GM12878 (cell line): ENCODE results near the gene TUBB. TPM values are rescaled to one million over a fixed set of nuclear protein-coding genes. Genes with fewer than 3 reads are reported as not detected.
A peak's percentile ranks its signal among the peaks of the same experiment; 100 is the strongest.

ENCODE experiments used
- ATAC-seq: fragments of 200-7000 bp; cut with Tn5 transposase; 3 replicates; pipeline ENCODE4 v1.9.1; 2020; ENCODE audit warnings: mild to moderate bottlenecking, moderate library complexity
- BruUV-seq: library from RNA; stranded (reverse); fragments of 400-500 nt; replicated peaks from 2 replicates; lab custom pipeline; 2021; lab: Mats Ljungman, UMichigan
- CTCF ChIA-PET: fragments of 300-600 bp; sonication (Branson Sonifier 250); formaldehyde crosslinking; extraction: SDS; loops from one replicate; lab custom pipeline; 2021; ENCODE audit warnings: inconsistent platforms; lab: Yijun Ruan, JAX
- POLR2A ChIA-PET: fragments of 350-600 bp; formaldehyde crosslinking; extraction: SDS; loops from one replicate; lab custom pipeline; 2021; ENCODE audit warnings: inconsistent platforms; lab: Charles Lee
- RAD21 ChIA-PET: fragments of 300-600 bp; sonication (Branson Sonifier 250); formaldehyde crosslinking; loops from one replicate; lab custom pipeline; 2023; ENCODE audit warnings: antibody characterized with exemption; ENCODE audit not compliant: unreplicated experiment; lab: Charles Lee
- SMC1A ChIA-PET: fragments of 300-600 bp; sonication (Branson Sonifier 250); formaldehyde crosslinking; loops from one replicate; lab custom pipeline; 2023; ENCODE audit not compliant: unreplicated experiment, uncharacterized antibody; lab: Charles Lee
- DNase-seq: peaks from one replicate; pipeline ENCODE4 v3.0.0-alpha.2; 2011; ENCODE audit warnings: low read depth, low spot score
- FAIRE-seq: peaks from 3 replicates; lab custom pipeline; 2011; peaks lifted over from hg19 to GRCh38; lab: Jason Lieb, UNC
- H2AFZ ChIP-seq: 2 replicates; pipeline ENCODE4 v1.6.0; 2011; ENCODE audit warnings: low read depth, low read length, control low read depth; ENCODE audit not compliant: control insufficient read depth
- H3K27ac ChIP-seq: 2 replicates; pipeline ENCODE4 v1.5.1; 2011; ENCODE audit warnings: control low read depth; ENCODE audit not compliant: control insufficient read depth, insufficient read depth
- H3K27me3 ChIP-seq, 2 experiments: replicated peaks in 1 of 2; 2 replicates each; pipeline versions ENCODE4 v1.6.0 to v1.6.1; 2011; ENCODE audit warnings: low read length in 1 of 2; ENCODE audit not compliant: control insufficient read depth in 2 of 2, insufficient read depth in 2 of 2
- H3K36me3 ChIP-seq, 2 experiments: 2 replicates each; pipeline ENCODE4 v1.5.1; 2011; ENCODE audit warnings: low read length in 1 of 2; ENCODE audit not compliant: control insufficient read depth in 2 of 2, insufficient read depth in 2 of 2
- H3K4me1 ChIP-seq: 2 replicates; pipeline ENCODE4 v1.6.1; 2011; ENCODE audit warnings: mild to moderate bottlenecking, low read length, moderate library complexity, mixed read lengths; ENCODE audit not compliant: control insufficient read depth, insufficient read depth
- H3K4me2 ChIP-seq: 2 replicates; pipeline ENCODE4 v1.6.0; 2011; ENCODE audit warnings: control low read depth; ENCODE audit not compliant: control insufficient read depth, insufficient read depth
- H3K4me3 ChIP-seq: fragments of 200-600 bp; sonication (generic); 2 replicates; pipeline ENCODE4 v1.5.1; 2016
- H3K79me2 ChIP-seq: 2 replicates; pipeline ENCODE4 v1.6.0; 2011; ENCODE audit warnings: low read length; ENCODE audit not compliant: control insufficient read depth, insufficient read depth
- H3K9ac ChIP-seq: 2 replicates; pipeline ENCODE4 v1.8.0; 2011; ENCODE audit warnings: low read length, control low read depth, mixed read lengths; ENCODE audit not compliant: control insufficient read depth, insufficient read depth
- H3K9me3 ChIP-seq: replicated peaks from 3 replicates; pipeline ENCODE4 v1.5.1; 2011; ENCODE audit warnings: mild to moderate bottlenecking, low read length; ENCODE audit not compliant: control insufficient read depth, insufficient read depth
- H4K20me1 ChIP-seq: 2 replicates; pipeline ENCODE4 v1.6.0; 2011; ENCODE audit not compliant: control insufficient read depth, insufficient read depth
- ATF7 ChIP-seq: fragments of 450-650 bp; IDR thresholded peaks from 2 replicates; pipeline ENCODE4 v1.6.1; 2016; ENCODE audit warnings: low read depth, mild to moderate bottlenecking
- GATAD2B ChIP-seq: fragments of 450-650 bp; conservative IDR thresholded peaks from 2 replicates; pipeline ENCODE4 v1.6.1; 2017; ENCODE audit warnings: low read depth, mild to moderate bottlenecking, moderate library complexity
- NR2C1 ChIP-seq: fragments of 450-650 bp; IDR thresholded peaks from 2 replicates; pipeline ENCODE4 v1.6.1; 2017; ENCODE audit warnings: antibody characterized with exemption, mild to moderate bottlenecking, moderate library complexity
- SIN3A ChIP-seq: IDR thresholded peaks from 2 replicates; pipeline ENCODE4 v1.6.1; 2012; ENCODE audit warnings: low read depth, low read length, improper control_type of control experiment
- WGBS: methylation state at CpG from one replicate; pipeline ENCODE4 v1.1.6; 2016; ENCODE audit warnings: low lambda C conversion rate; ENCODE audit not compliant: insufficient replicate concordance, insufficient coverage; ENCODE audit errors: missing lambda C conversion rate; 5-methylcytosine and 5-hydroxymethylcytosine counted together
- in situ Hi-C: fragments of 300-500 bp; cut with MboI; formaldehyde crosslinking; loops from 9 replicates; pipeline ENCODE4 v1.14.3; 2018; ENCODE audit warnings: mixed read lengths
- intact Hi-C: fragments of 100-400 bp; cut with micrococcal nuclease; formaldehyde crosslinking; loops from one replicate; pipeline ENCODE4 v1.14.2; 2022; ENCODE audit not compliant: unreplicated experiment
- polyA plus RNA-seq, 11 experiments: library from polyadenylated mRNA; depleted of rRNA in 4 of 11; unstranded in 6 of 11; stranded (reverse) in 5 of 11; fragments of >200 nt; fragmentation: Nextera tagmentation in 4 of 11; fragmentation: Illumina TruSeq in 1 of 11; extraction: Ambion mirVana in 4 of 11; extraction: Trizol in 1 of 11; gene quantifications; 1 replicate in 1 of 11; 2 replicates in 10 of 11; pipeline versions ENCODE4 v1.2.1 to v1.2.3, GENCODE V29; 2011 to 2016; ENCODE audit warnings: inconsistent platforms in 2 of 11, missing spikeins in 2 of 11, low read depth in 1 of 11
- total RNA-seq, 4 experiments: library from RNA; depleted of rRNA in 3 of 4; stranded (reverse); fragments of >200 nt in 3 of 4; fragmentation: Illumina TruSeq in 1 of 4; extraction: Trizol in 1 of 4; gene quantifications; 2 replicates each; pipeline versions ENCODE4 v1.2.1 to v1.2.3, GENCODE V29; 2013 to 2021

Gene TUBB
- total and polyA plus RNA-seq, 10 of the 15 experiments (the other 5 are each of a cell fraction or from before 2014, with no cell fraction given) = 1,039 to 3,052 (median 1,656) TPM

- in situ Hi-C loops (no loop called here), intact Hi-C loops (no loop called here)
- WGBS = 25% methylated on average over 11 of the region's 11 CpGs
- Histone ChIP-seq H3K9ac (peak overlapping the region; percentile 75), H3K4me2 (peak overlapping the region; percentile 69), H3K9me3 (no peaks in the 10 kb centered on the region), H3K27ac (peak overlapping the region; percentile 96), H3K4me3 (peak overlapping the region; percentile 100), H2AFZ (no peak overlapping the region), H3K27me3 (no peaks in the 10 kb centered on the region), H4K20me1 (no peaks in the 10 kb centered on the region), H3K79me2 (peaks cover 64% of the 10 kb centered on the region), H3K4me1 (peaks cover 15% of the 10 kb centered on the region), H3K36me3 (no peaks in the 10 kb centered on the region)
- 0 out of 2 replicates have a peak, but pooled peaks have one; percentile 29 for TF ChIP-seq NR2C1
- TF ChIP-seq ATF7 = no peak
- no peak for DNase-seq
- CTCF ChIA-PET = interaction anchor here (0.7 to 4.8 kb wide), 14 partner anchors 9 to 236 kb away, joined by 3 to 64 read pairs (median 5); partner anchors contain the start of genes DHX16, MDC1 and TUBB
- peak; percentile 44 for FAIRE-seq
- POLR2A ChIA-PET = interaction anchor here (0.6 to 6.1 kb wide), 14 partner anchors 8 to 132 kb away, joined by 3 to 167 read pairs (median 7); partner anchors contain the start of genes DHX16, MDC1, MRPS18B and PPP1R10
- SMC1A ChIA-PET = interaction anchor here (0.5 to 6.9 kb wide), 15 partner anchors 9 to 132 kb away, joined by 3 to 73 read pairs (median 6); partner anchors contain the start of genes DHX16, MDC1, MRPS18B and PPP1R10
- BruUV-seq = no TSS peak
- RAD21 ChIA-PET = interaction anchor here (0.6 to 6.4 kb wide), 7 partner anchors 10 to 224 kb away, joined by 3 to 114 read pairs (median 4); partner anchors contain the start of genes DHX16, MDC1, TUBB and VARS2
- ATAC-seq = no peak
Observed at GRCh38 chr6:30689022-30689865, 30.9 kb upstream of the TUBB start.

- H3K4me1 ChIP-seq = peaks cover 15% of the 10 kb centered on the region
- in situ Hi-C loops (no loop called here), intact Hi-C loops (no loop called here)
- no peaks in the 10 kb centered on the region for H3K27me3 ChIP-seq
- ChIA-PET SMC1A (interaction anchor here (1.1 to 6.9 kb wide), 6 partner anchors 10 to 46 kb away, joined by 3 to 73 read pairs (median 6); partner anchors contain the start of genes DHX16 and MDC1), RAD21 (interaction anchor here (0.6 to 6.4 kb wide), 3 partner anchors 11 to 29 kb away, joined by 3 to 114 read pairs (median 4); partner anchors contain the start of genes MDC1 and TUBB), CTCF (interaction anchor here (0.8 to 4.8 kb wide), 9 partner anchors 10 to 140 kb away, joined by 3 to 64 read pairs (median 17); partner anchors contain the start of genes MDC1 and TUBB), POLR2A (interaction anchor here (0.5 to 6.1 kb wide), 13 partner anchors 10 to 132 kb away, joined by 3 to 167 read pairs (median 5); partner anchors contain the start of genes MDC1, MRPS18B, PRR3 and TUBB)
- no peaks in the 10 kb centered on the region for H3K36me3 ChIP-seq
- BruUV-seq = no TSS peak
- H3K27ac ChIP-seq = peak overlapping the region; percentile 96
- H3K9me3 ChIP-seq = no peaks in the 10 kb centered on the region
- 0% methylated on average over 4 of the region's 4 CpGs for WGBS
- peak overlapping the region; percentile 75 for H3K9ac ChIP-seq
- H3K4me2 ChIP-seq = peak overlapping the region; percentile 69
- FAIRE-seq (no peak), ATAC-seq (no peak), DNase-seq (no peak)
- no peaks in the 10 kb centered on the region for H4K20me1 ChIP-seq
- H2AFZ ChIP-seq = no peak overlapping the region
- peak overlapping the region; percentile 100 for H3K4me3 ChIP-seq
- TF ChIP-seq GATAD2B (no peak), SIN3A (0 out of 2 replicates have a peak, but pooled peaks have one; percentile 14)
- H3K79me2 ChIP-seq = peaks cover 57% of the 10 kb centered on the region
Observed at GRCh38 chr6:30689985-30690384, 30.2 kb upstream of the TUBB start.
